NB4 (cell line): ENCODE measurements around the gene SLC37A1.

ENCODE experiments used
- POLR2A ChIP-seq: IDR thresholded peaks from 2 replicates; pipeline ENCODE4 v1.6.1; 2011; ENCODE audit warnings: mild to moderate bottlenecking; ENCODE audit not compliant: insufficient read length; ENCODE audit errors: extremely low read depth
- TF ChIP-seq, protein P1 (sequence below): IDR thresholded peaks from one replicate; pipeline ENCODE4 v1.5.1; 2012; ENCODE audit warnings: low read depth, low read length

GRCh38 chr21:42621166-42621818 lies 107.6 kb downstream of the SLC37A1 start:
- TF ChIP-seq, protein P1, sequence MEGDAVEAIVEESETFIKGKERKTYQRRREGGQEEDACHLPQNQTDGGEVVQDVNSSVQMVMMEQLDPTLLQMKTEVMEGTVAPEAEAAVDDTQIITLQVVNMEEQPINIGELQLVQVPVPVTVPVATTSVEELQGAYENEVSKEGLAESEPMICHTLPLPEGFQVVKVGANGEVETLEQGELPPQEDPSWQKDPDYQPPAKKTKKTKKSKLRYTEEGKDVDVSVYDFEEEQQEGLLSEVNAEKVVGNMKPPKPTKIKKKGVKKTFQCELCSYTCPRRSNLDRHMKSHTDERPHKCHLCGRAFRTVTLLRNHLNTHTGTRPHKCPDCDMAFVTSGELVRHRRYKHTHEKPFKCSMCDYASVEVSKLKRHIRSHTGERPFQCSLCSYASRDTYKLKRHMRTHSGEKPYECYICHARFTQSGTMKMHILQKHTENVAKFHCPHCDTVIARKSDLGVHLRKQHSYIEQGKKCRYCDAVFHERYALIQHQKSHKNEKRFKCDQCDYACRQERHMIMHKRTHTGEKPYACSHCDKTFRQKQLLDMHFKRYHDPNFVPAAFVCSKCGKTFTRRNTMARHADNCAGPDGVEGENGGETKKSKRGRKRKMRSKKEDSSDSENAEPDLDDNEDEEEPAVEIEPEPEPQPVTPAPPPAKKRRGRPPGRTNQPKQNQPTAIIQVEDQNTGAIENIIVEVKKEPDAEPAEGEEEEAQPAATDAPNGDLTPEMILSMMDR, result no peak
- TF ChIP-seq POLR2A, result no peak
